ENCODE data around the gene XDH. TPM values are rescaled to one million over a fixed set of nuclear protein-coding genes. Genes with fewer than 3 reads are reported as not detected.

Gene XDH
- 0.83 to 1.6 TPM (median 1.1 TPM) in 5 replicates for total RNA-seq (2022; extraction: Qiagen RNA extraction)

DNA sequence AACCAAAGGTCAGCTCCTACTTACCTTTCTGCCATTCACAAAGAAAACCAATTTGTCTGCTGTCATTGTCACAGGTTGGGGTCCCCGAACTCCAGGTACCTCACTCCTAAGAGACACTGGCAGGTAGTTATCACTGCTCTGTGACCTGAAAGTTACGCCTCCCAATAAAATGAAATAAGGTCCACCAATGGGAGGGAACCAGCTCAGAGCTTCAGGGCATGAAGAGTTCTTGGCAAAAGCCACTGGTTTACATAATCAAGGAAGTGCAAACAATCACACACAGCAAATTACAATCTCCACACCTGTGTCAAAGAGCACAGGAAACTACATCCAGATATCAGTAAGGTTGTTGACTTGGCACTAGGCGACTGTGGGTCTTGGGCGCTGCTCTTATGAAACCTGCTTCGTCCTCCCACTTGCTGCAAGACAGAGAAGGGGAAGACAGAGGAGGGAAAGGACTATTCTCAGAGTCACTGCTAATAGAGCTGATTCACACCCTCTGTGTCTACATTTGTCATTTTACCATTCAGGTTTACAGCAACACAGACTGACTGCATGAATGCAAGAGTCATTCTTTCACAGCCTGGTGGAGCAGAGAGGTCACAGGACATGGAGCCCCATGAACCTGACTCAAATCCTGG, at the start of gene XDH:
Gene XDH (minus strand): TSS at position 142 of the 641 bp plus-strand sequence. CDS start 76 bp downstream, at position 66.

Other genes with a start within 250 kb of the XDH start
- 0.04 to 0.06 TPM (median 0.05 TPM) in 4 of 5 replicates, not detected in the other for gene CAPN14, start 197.2 kb downstream of the XDH start, total RNA-seq (2022; extraction: Qiagen RNA extraction)
- 6.2 to 8.5 TPM (median 7.5 TPM) in 5 replicates for gene EHD3, start 180.6 kb downstream of the XDH start, total RNA-seq (2022; extraction: Qiagen RNA extraction)
- 0.02 to 0.05 TPM (median 0.02 TPM) in 5 replicates for gene SRD5A2, start 166.2 kb upstream of the XDH start, total RNA-seq (2022; extraction: Qiagen RNA extraction)